SK-N-MC (cell line): Measurements from ENCODE around the gene RAMP1.

ENCODE experiments used
- DNase-seq: peaks from one replicate; pipeline ENCODE4 v3.0.0-alpha.2; 2011; ENCODE audit warnings: low read depth, low spot score
- H3K27ac ChIP-seq: fragments of 200-600 bp; sonication (generic); 2 replicates; pipeline ENCODE4 v1.5.1; 2016; ENCODE audit warnings: mixed run types
- H3K36me3 ChIP-seq: fragments of 200-600 bp; sonication (generic); 2 replicates; pipeline ENCODE4 v1.6.1; 2017; ENCODE audit warnings: antibody characterized with exemption, low read length, mixed read lengths; ENCODE audit not compliant: insufficient read depth
- H3K4me3 ChIP-seq: fragments of 200-600 bp; sonication (generic); 2 replicates; pipeline ENCODE4 v1.5.1; 2016
- H3K9ac ChIP-seq: fragments of 200-600 bp; sonication (generic); 2 replicates; pipeline ENCODE4 v1.8.0; 2017; ENCODE audit warnings: mixed run types, mixed read lengths; ENCODE audit not compliant: insufficient read length
- H3K9me3 ChIP-seq: fragments of 200-600 bp; sonication (generic); 2 replicates; pipeline ENCODE4 v1.6.1; 2017; ENCODE audit warnings: low read depth, mild to moderate bottlenecking, antibody characterized with exemption, low read length, moderate library complexity, mixed read lengths
- EZH2 ChIP-seq: fragments of 200-600 bp; sonication (generic); IDR thresholded peaks from one replicate; pipeline ENCODE4 v1.6.1; 2017; ENCODE audit warnings: antibody characterized with exemption
- FOXP2 ChIP-seq: optimal IDR thresholded peaks from 2 replicates; pipeline ENCODE3; 2011; ENCODE audit warnings: mild to moderate bottlenecking, moderate library complexity; ENCODE audit not compliant: insufficient read depth; ENCODE audit errors: extremely low read length, control extremely low read depth
- POLR2AphosphoS5 ChIP-seq: IDR thresholded peaks from 2 replicates; pipeline ENCODE4 v1.6.1; 2012; ENCODE audit warnings: mild to moderate bottlenecking, low read depth, low read length, borderline replicate concordance

The RAMP1 gene

DNA sequence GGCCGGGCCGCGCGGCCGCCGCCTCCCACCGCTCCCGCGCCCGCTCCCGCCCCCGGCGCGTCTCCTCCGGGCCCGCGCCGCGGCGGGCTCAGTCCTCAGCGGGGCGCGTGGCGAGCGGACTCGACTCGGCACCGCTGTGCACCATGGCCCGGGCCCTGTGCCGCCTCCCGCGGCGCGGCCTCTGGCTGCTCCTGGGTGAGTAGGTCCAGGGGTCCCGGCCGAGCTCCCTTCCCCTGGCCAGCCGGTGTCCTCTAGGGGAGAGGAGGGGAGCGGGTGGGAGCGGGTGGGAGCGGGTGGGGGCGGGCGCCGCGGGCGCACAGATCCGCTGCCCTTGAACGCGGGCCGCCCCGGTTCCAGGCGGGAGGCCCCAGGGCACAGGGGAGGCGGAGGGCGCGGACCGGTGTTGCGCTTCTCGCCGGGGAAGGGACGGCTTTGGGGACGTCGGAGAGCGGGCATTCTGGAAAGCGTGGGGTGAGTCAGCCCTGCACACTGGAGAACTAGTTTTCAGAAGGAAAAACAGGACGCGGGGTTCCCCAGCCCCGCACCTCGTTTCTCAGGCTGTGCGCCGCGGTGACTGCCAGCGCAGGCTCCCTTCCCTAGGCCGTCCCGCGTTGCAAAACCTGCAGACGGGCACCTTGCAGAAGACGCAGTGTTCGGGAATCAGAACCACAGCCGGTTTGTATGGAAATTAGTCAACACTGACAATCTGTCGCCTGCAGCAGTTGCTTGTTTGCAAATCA lies at the start of gene RAMP1:
Gene RAMP1 (plus strand): TSS at position 91 of the 740 bp plus-strand sequence. CDS start 53 bp downstream, at position 144.
- H3K9me3 ChIP-seq = no peaks in the 10 kb centered on the region
- H3K9ac ChIP-seq = peak within 1 kb of the TSS; percentile 87
- H3K27ac ChIP-seq = peak within 1 kb of the TSS; percentile 33
- TF ChIP-seq EZH2 (no peak), POLR2AphosphoS5 (no peak; the same call in 1 of the 2 replicates), FOXP2 (no peak)
- H3K4me3 ChIP-seq = peak within 1 kb of the TSS; percentile 96
- no peaks in the 10 kb centered on the region for H3K36me3 ChIP-seq
- DNase-seq = no peak

DNA sequence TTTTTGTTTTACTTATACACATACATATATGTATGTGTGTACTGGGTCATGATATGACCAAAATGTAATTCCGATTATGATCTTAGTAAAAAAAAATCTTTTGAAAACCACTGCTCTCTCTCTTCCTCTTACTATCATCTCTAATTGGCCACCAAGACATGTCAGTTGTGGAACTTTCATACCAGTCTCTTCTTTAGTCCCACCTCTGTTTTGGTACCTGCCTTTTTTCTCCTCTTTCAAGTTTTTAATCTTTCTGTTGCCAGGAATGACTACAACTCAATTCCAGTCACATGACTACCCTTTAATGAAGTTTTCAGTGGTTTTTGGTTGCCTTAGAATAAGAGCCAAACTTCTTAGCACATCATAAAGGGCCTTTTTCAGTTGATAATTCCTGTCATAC lies 43.8 kb upstream of the RAMP1 start:
- H3K9ac ChIP-seq = no peak overlapping the region
- H3K36me3 ChIP-seq = no peaks in the 10 kb centered on the region
- no peak overlapping the region for H3K4me3 ChIP-seq
- no peaks in the 10 kb centered on the region for H3K9me3 ChIP-seq
- TF ChIP-seq FOXP2 (no peak), POLR2AphosphoS5 (no peak), EZH2 (no peak)
- no peak for DNase-seq
- peak overlapping the region; percentile 52 for H3K27ac ChIP-seq

DNA sequence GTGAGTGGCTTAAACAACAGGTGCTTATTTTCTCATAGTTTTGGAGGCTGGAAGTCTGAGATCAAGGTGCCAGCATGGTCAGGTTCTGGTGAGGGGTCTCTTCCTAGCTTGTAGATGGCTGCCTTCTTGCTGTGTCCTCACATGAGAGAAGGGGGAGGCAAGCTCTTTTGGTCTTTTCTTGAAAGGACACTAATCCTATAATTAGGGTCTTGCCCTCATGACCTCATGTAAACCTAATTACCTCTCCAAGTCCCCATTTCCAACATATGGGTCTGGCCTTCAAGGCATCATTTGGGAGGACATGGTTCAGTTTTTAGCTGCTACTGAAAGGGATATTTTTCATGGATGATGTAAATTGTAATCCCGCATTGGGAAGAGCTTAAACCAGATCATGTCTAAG lies 42.9 kb upstream of the RAMP1 start:
- DNase-seq = no peak
- Histone ChIP-seq H3K4me3 (no peak overlapping the region), H3K9ac (no peak overlapping the region), H3K27ac (peak overlapping the region; percentile 93; the same call in 1 of the 2 replicates), H3K9me3 (no peaks in the 10 kb centered on the region), H3K36me3 (no peaks in the 10 kb centered on the region)
- TF ChIP-seq EZH2 (no peak), FOXP2 (no peak), POLR2AphosphoS5 (no peak)

DNA sequence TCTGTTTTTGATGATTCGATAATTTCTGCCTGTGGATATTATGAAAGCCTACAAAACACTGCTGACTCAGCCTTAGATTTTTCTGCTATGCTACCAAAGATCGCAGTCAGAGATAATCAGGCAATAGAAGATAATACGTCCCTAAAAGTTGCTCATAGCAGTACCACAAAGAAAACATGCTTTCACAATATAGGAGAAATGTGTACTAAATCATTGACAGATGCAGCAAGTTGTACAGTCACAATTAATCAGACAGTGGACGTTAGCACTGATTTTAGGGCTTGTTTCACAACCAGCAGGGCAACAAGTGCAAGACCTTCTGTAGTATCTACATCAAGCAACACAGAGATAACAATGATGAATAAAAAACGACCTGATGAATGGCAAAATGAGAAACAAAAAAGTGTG lies 41.4 kb upstream of the RAMP1 start:
- peak; percentile 87 for DNase-seq
- TF ChIP-seq EZH2 = no peak
- peak; percentile 71 for TF ChIP-seq POLR2AphosphoS5
- Histone ChIP-seq H3K36me3 (no peaks in the 10 kb centered on the region), H3K9me3 (no peaks in the 10 kb centered on the region), H3K4me3 (peak overlapping the region; percentile 70), H3K27ac (peak overlapping the region; percentile 93), H3K9ac (peak overlapping the region; percentile 62)

DNA sequence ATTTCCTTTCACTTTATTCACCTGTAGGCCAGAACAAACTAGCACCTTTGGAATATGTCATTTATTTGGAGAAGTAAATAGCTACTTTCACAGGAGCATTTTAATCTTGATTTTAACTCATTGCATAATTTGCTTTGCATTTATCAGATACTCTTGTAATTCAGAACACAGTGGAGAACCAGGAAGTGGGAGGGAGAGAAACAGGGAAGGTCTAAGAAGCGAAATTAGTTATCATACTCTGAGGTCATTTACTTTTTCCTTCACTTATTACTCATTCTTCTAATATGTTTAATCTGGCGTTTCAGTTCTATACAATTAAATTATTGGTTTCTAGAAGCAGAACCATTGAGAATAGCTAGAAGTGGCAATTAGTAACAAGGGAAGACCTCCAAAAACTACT lies 40.2 kb upstream of the RAMP1 start:
- peak; percentile 40 for DNase-seq
- no peak for TF ChIP-seq POLR2AphosphoS5
- no peak for TF ChIP-seq EZH2
- Histone ChIP-seq H3K36me3 (no peaks in the 10 kb centered on the region), H3K9me3 (no peaks in the 10 kb centered on the region), H3K27ac (peak overlapping the region; percentile 93), H3K9ac (peak overlapping the region; percentile 62), H3K4me3 (peak overlapping the region; percentile 70)

DNA sequence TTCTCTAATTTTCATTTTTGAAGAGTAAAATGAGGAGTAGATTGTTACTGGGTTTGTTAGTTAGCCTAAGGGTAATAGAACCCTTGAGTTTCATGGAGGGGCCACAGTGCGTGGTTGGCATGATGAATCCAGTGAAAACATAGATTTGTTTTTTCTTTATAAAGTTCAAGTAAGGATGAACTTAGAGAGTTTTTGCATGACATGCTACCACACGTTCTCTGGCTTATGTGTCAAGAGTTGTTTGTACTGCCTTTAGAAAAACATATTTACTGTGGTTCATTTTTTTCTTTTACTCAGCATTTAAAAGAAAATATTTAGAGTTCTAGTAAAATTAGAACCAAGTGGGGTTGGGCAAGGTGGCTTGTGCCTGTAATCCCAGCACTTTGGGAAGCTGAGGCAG lies 39.0 kb upstream of the RAMP1 start:
- DNase-seq = no peak
- no peaks in the 10 kb centered on the region for H3K36me3 ChIP-seq
- H3K27ac ChIP-seq = peak overlapping the region; percentile 93
- no peak overlapping the region for H3K9ac ChIP-seq
- no peaks in the 10 kb centered on the region for H3K9me3 ChIP-seq
- H3K4me3 ChIP-seq = no peak overlapping the region
- TF ChIP-seq EZH2 (no peak), POLR2AphosphoS5 (no peak), FOXP2 (no peak)

DNA sequence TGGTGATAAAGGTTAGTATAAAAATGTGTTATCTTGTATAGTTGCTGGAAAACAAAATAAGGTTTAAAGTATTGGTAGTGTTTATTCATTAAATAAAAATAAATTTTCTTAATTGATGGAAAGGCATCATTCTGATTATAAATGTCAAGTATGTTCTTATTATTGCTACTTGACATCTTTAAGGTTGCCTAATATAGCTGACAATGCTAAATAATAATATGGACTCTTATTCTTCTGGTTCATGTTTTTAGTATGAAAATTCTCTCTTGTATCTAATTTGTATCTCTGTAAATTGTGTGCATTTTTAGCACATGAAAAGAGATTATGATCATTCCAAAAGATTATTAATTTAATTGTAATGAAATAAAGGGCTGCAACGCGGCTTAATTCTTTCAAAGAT lies 35.9 kb upstream of the RAMP1 start:
- Histone ChIP-seq H3K4me3 (no peak overlapping the region), H3K27ac (no peak overlapping the region), H3K9ac (no peak overlapping the region), H3K36me3 (no peaks in the 10 kb centered on the region), H3K9me3 (no peaks in the 10 kb centered on the region)
- TF ChIP-seq POLR2AphosphoS5 (no peak), EZH2 (no peak), FOXP2 (no peak)
- DNase-seq = no peak

DNA sequence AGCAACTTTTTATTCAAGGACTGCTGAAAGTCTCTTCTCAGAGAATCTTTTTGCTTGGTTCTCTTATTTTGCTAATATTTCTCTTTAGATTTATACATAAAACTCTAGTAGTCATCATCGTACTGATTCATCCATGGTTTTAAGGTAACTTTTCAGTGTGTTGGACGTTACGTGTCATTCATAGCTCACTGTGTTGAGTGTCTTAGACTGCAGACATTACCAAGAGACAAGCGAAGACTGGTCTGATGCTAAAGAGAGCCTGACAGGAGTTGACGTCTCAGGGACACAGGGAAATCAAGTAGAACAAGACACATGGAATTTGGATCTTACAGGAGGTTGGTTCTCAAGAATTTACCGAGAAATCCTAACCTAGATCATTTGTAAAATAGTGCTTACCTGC lies 35.3 kb upstream of the RAMP1 start:
- H3K9ac ChIP-seq = no peak overlapping the region
- H3K9me3 ChIP-seq = no peaks in the 10 kb centered on the region
- TF ChIP-seq EZH2 (no peak), POLR2AphosphoS5 (no peak), FOXP2 (no peak)
- H3K36me3 ChIP-seq = no peaks in the 10 kb centered on the region
- no peak overlapping the region for H3K4me3 ChIP-seq
- no peak overlapping the region for H3K27ac ChIP-seq
- no peak for DNase-seq

DNA sequence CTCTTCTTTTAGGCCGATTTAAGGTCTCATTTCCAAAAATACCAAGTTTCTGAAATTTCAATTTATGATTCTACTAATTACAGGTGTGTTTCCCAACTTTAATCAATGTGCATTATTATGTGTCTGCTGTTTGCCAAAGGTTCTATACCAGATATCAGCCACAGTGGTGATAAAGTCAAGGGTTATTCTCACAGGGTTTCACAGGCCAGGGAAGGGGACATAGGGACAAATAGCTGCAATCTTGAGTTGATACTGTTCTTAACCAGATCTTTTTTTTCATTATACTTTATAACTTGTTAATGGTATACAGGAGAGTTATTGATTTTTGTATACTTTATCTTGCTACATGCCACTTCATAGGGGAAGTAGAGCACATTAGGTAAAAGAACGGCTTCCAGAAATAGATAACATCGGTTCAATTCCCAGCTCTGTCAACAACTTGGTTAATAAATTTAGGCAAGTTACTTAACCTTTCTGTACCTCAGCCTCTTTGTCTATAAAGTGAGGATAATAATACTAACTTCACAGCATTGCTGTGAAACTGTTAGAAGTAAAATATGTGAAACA lies 31.9 kb upstream of the RAMP1 start:
- Histone ChIP-seq H3K9ac (no peak overlapping the region), H3K27ac (no peak overlapping the region), H3K36me3 (no peaks in the 10 kb centered on the region), H3K4me3 (no peak overlapping the region), H3K9me3 (no peaks in the 10 kb centered on the region)
- TF ChIP-seq EZH2 (no peak), FOXP2 (no peak), POLR2AphosphoS5 (no peak)
- DNase-seq = no peak
